Muscle layer of colon (tissue), 2 donors: Measurements from ENCODE around the gene ING5.

ENCODE experiments used
- H3K27ac ChIP-seq: one replicate; pipeline ENCODE4 v1.7.0; 2013; ENCODE audit warnings: low read depth, mild to moderate bottlenecking, low read length, moderate library complexity
- H3K27me3 ChIP-seq, 2 donors: one replicate each; pipeline ENCODE4 v1.7.0; 2013; ENCODE audit warnings: low read length in 2 of 2, mild to moderate bottlenecking in 2 of 2; ENCODE audit not compliant: insufficient read depth in 2 of 2, control insufficient read depth in 1 of 2
- H3K36me3 ChIP-seq: one replicate; pipeline ENCODE4 v1.7.0; 2013; ENCODE audit warnings: mild to moderate bottlenecking, low read length; ENCODE audit not compliant: insufficient read depth
- H3K4me1 ChIP-seq: one replicate; pipeline ENCODE4 v1.7.0; 2013; ENCODE audit warnings: mild to moderate bottlenecking, low read length; ENCODE audit not compliant: insufficient read depth
- H3K4me3 ChIP-seq, 2 donors: one replicate each; pipeline ENCODE4 v1.7.0; 2013; ENCODE audit warnings: low read length in 2 of 2, low read depth in 1 of 2, mild to moderate bottlenecking in 1 of 2, moderate library complexity in 1 of 2
- H3K9ac ChIP-seq: one replicate; pipeline ENCODE4 v1.7.0; 2013; ENCODE audit warnings: low read length
- H3K9me3 ChIP-seq: one replicate; pipeline ENCODE4 v1.7.0; 2013; ENCODE audit warnings: mild to moderate bottlenecking, low read length
- donor health status: abdominal sarcoma.
- donor health status: Adenocarcinoma of cecum.

The ING5 gene

GRCh38 chr2:241673797-241674725 is 27.8 kb upstream of the ING5 start:
- no peak overlapping the region for H3K27ac ChIP-seq

GRCh38 chr2:241675885-241676284 is 26.0 kb upstream of the ING5 start:
- Histone ChIP-seq H3K9me3 (no peaks in the 10 kb centered on the region), H3K4me1 (no peaks in the 10 kb centered on the region), H3K27me3 (no peaks in the 10 kb centered on the region), H3K4me3 (no peak overlapping the region), H3K27ac (no peak overlapping the region), H3K9ac (no peak overlapping the region), H3K36me3 (peaks cover 30% of the 10 kb centered on the region)

More at GRCh38 chr2:241673797-241674725, 27.8 kb upstream of the ING5 start:
- Histone ChIP-seq H3K9ac (no peak overlapping the region), H3K9me3 (no peaks in the 10 kb centered on the region), H3K36me3 (peaks cover 41% of the 10 kb centered on the region), H3K4me3 (no peak overlapping the region), H3K27me3 (no peaks in the 10 kb centered on the region), H3K4me1 (no peaks in the 10 kb centered on the region)

- Histone ChIP-seq H3K4me1 (no peaks in the 10 kb centered on the region), H3K36me3 (peaks cover 22% of the 10 kb centered on the region)
Measured at GRCh38 chr2:241676665-241677064, 25.2 kb upstream of the ING5 start.

GRCh38 chr2:241677392-241677791 is 24.4 kb upstream of the ING5 start:
- Histone ChIP-seq H3K9ac (no peak overlapping the region), H3K9me3 (no peaks in the 10 kb centered on the region), H3K36me3 (peaks cover 18% of the 10 kb centered on the region), H3K4me3 (no peak overlapping the region), H3K4me1 (no peaks in the 10 kb centered on the region), H3K27me3 (no peaks in the 10 kb centered on the region), H3K27ac (no peak overlapping the region)

More at GRCh38 chr2:241676665-241677064, 25.2 kb upstream of the ING5 start:
- H3K4me3 ChIP-seq: no peak overlapping the region
- H3K27ac ChIP-seq: no peak overlapping the region
- no peaks in the 10 kb centered on the region for H3K27me3 ChIP-seq
- H3K9me3 ChIP-seq: no peaks in the 10 kb centered on the region
- H3K9ac ChIP-seq: no peak overlapping the region

GRCh38 chr2:241678307-241678706 is 23.5 kb upstream of the ING5 start:
- H3K36me3 ChIP-seq: peaks cover 12% of the 10 kb centered on the region
- no peaks in the 10 kb centered on the region for H3K4me1 ChIP-seq
- H3K27ac ChIP-seq: no peak overlapping the region
- H3K4me3 ChIP-seq: no peak overlapping the region
- no peak overlapping the region for H3K9ac ChIP-seq
- no peaks in the 10 kb centered on the region for H3K27me3 ChIP-seq
- no peaks in the 10 kb centered on the region for H3K9me3 ChIP-seq

- H3K9ac ChIP-seq: no peak overlapping the region
- H3K36me3 ChIP-seq: peaks cover 12% of the 10 kb centered on the region
- no peak overlapping the region for H3K27ac ChIP-seq
- H3K4me3 ChIP-seq: no peak overlapping the region
- H3K27me3 ChIP-seq: no peaks in the 10 kb centered on the region
- H3K9me3 ChIP-seq: no peaks in the 10 kb centered on the region
- no peaks in the 10 kb centered on the region for H3K4me1 ChIP-seq
Measured at GRCh38 chr2:241678784-241679540, 22.9 kb upstream of the ING5 start.

GRCh38 chr2:241680044-241680443 is 21.8 kb upstream of the ING5 start:
- Histone ChIP-seq H3K9me3 (no peaks in the 10 kb centered on the region), H3K4me1 (no peaks in the 10 kb centered on the region), H3K27ac (no peak overlapping the region), H3K36me3 (peaks cover 12% of the 10 kb centered on the region), H3K27me3 (no peaks in the 10 kb centered on the region), H3K4me3 (no peak overlapping the region), H3K9ac (no peak overlapping the region)

- Histone ChIP-seq H3K27me3 (no peaks in the 10 kb centered on the region), H3K9me3 (no peaks in the 10 kb centered on the region), H3K4me1 (peaks cover 6% of the 10 kb centered on the region), H3K36me3 (peaks cover 8% of the 10 kb centered on the region), H3K4me3 (no peak overlapping the region), H3K27ac (no peak overlapping the region), H3K9ac (no peak overlapping the region)
Measured at GRCh38 chr2:241680827-241681599, 20.8 kb upstream of the ING5 start.

GRCh38 chr2:241686324-241686649 is 15.6 kb upstream of the ING5 start:
- Histone ChIP-seq H3K27me3 (no peaks in the 10 kb centered on the region), H3K4me1 (peaks cover 18% of the 10 kb centered on the region), H3K27ac (no peak overlapping the region), H3K9me3 (no peaks in the 10 kb centered on the region), H3K9ac (peak overlapping the region; percentile 61), H3K4me3 (peak overlapping the region; percentile 86 to 93), H3K36me3 (peaks cover 7% of the 10 kb centered on the region)

GRCh38 chr2:241686650-241687425 is 15.0 kb upstream of the ING5 start, which contains the start of gene DTYMK:
Gene DTYMK, minus strand, starts transcription at chr2:241686815. Its CDS starts 32 bp downstream, at chr2:241686783.
- H3K9me3 ChIP-seq: no peaks in the 10 kb centered on the region
- peak within 1 kb of the TSS; percentile 61 for H3K9ac ChIP-seq
- H3K36me3 ChIP-seq: peaks cover 7% of the 10 kb centered on the region
- H3K27me3 ChIP-seq: no peaks in the 10 kb centered on the region
- peak within 1 kb of the TSS; percentile 93 for H3K27ac ChIP-seq
- H3K4me1 ChIP-seq: peaks cover 18% of the 10 kb centered on the region
- peak within 1 kb of the TSS; percentile 86 to 93 for H3K4me3 ChIP-seq
